ENCODE results near the gene ATG14.

GRCh38 chr14:55353686-55354467 is 57.8 kb downstream of the ATG14 start:
- no peak for TF ChIP-seq CTCF (IDR thresholded peaks at IDR 0.05)
- no peak for TF ChIP-seq POLR2A (IDR thresholded peaks at IDR 0.05)

Measured in Peyer's patch (tissue), 4 donors.